Stimulated activated CD4-positive, alpha-beta T cell treated with anti-CD3 and anti-CD28 coated beads, Interleukin-12 subunit alpha, Interleukin-12 subunit beta, amount 100 ng/mL, for 48 hours (primary cell): ENCODE measurements around the gene C4orf36.

Source experiments
- DNase-seq, 3 donors: peaks; one replicate each; pipeline ENCODE4 v3.0.0-alpha.2; 2020; ENCODE audit warnings: low read depth in 2 of 3, low spot score in 1 of 3

C4orf36 gene

GRCh38 chr4:86891762-86892635, at the start of gene C4orf36:
Gene C4orf36 (minus strand): TSS chr4:86892422. CDS start chr4:86891520, 902 bp downstream.
- DNase-seq = peak in 2 of 3 donors; percentile 13 to 16

DNA sequence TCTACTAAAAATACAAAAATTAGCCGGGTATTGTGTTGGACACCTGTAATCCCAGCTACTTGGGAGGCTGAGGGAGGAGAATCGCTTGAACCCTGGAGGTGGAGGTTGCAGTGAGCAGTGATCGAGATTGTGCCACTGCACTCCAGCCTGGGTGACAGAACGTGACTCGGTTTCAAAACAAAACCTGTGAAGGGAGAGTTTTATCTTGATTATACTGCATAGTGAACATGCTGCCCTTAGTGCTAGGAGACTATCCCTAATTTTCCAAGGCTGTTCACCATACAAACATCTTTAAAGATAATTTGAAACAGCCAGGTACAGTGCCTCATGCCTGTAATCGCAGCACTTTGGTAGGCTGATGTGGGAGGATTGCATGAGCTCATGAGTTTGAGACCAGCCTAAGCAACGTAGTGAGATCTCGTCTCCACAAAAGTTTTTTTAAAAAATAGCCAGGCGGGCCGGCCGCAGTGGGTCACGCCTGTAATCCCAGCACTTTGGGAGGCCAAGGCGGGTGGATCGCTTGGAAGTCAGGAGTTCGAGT, 48.8 kb upstream of the C4orf36 start:
- no peak for DNase-seq

DNA sequence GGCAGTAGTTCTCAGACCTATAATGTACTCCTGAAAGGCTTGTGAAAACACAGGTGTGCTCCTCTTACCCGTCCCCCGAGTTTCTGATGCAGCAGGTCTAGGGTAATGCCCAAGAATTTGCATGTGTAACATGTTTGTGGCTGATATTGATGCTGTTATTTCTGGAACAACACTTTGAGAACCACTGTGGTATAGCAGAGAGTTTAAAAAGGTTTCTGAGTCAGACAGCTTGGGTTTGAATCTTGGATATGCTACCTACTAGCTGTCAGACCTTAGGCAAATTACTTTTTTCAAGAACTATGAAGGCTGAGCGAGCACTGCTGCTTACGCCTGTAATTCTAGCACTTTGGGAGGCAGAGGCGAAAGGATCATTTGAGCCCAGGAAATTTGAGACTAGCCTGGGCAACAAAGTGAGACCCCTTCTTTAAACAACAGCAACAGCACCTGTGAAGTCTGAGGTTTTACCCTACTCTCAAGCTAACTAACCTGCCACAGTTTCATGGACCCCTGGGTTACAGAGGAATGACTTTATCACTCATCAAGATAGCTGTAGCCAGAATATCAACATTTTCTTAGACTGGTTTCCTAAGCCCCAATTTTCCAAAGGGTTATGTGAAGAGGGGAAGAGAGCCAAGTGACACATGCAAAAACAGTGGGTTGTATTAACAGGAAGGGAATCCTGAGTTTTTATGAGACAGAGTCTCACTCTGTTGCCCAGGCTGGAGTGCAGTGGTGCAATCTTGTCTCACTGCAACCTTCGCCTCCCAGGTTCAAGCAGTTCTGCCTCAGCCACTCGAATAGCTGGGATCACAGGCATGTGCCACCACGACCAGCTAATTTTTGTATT, 47.7 kb upstream of the C4orf36 start:
- DNase-seq = peak in 1 of 3 donors; percentile 30

- no peak for DNase-seq
Observed at GRCh38 chr4:86938771-86939520, 46.7 kb upstream of the C4orf36 start.

DNA sequence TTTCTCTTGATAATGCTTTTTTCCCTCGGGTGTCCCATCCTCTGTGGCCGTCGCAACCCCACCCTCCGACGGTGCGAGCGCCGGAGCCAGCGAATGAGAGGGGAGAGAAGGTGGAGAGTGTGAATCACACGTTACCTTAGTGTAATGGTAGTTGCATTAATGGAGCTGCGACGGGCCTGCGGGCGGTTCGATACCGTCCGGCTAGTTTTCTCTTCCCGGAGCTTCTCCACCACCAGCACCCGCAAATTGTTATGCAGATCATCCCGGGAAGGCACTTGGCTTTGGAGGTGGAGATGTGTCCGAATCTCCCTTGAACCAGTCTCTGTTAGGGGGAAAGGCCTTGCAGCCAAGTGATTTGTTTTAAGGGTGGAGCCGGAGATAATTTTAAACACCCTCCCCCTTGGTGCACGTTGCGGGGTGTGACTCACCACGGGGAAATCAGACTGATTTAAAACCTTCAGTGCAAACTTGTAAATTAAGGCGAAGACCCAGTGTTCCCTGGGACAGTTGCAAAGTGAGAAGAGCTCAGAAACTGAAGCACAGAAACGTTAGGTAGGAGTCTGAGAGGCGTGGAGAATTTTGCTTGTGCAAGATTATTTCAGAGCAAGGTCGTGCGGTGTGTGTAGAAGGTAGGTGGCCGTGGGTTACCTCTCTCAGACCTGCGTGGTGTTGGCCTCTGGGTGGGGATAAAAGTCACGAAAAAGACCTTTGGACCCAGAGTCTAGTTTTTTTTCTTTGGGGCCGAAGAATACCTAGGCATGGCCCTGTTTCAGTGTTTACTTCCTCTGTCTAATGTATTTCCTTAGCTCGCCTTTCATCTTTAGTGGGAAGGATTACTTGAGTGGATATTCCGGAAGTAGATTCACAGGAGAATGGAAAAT, 43.9 kb upstream of the C4orf36 start:
- peak; percentile 63 to 70 (median 63) for DNase-seq

DNA sequence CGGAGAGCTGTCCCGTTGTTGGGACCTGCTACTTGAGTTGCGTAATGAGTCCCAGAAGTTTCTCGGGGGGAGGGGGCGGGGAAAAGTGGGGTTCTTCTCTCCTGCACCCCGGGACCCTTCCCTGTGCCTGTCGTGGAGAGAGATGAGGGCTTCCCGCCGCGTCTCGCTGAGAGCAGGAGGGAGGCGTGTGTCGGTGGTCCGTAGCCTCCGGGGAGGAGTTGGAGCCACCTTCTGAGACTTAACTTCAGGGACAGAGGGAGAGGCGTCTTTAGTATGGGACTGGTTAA, 43.3 kb upstream of the C4orf36 start:
- DNase-seq = peak in 1 of 3 donors; percentile 19

DNA sequence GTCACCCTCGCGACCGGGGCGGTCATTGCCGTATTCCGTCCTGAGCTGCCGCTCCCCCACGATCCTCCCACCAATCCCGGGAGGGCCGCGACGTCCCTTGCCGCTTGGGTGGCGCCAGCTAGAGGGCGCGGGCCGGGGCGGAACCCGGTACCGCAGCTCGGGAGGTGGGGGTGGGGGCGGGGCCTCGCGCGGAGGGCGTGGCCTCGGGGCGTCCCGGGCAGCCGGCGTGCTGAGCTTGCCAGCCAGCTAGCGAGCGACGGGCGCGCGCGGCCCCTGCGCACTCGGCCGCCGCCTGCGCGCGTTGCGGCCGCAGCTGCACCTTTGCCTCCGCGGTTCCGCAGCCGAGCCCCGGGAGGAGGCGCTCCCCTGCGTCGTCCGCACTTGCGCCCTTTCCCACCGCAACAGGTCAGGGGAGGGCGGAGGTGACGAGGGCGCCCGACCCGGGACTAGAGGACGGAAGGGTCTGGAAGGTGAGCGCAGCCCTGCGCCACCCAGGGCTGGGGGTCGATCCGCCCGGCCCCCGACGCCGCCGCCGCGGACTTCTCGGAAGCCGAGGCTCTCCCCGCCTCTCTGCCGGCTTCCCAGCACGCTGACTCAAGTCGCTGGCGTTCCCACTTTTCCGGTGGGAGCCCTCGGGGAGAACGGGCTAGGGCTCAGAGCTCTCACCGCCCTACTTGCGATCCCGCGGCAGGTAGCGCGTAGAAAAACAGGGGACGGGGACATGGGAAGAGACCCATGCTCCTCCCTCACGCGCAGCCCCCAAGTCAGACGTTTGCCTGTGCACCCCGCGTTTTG, 42.7 kb upstream of the C4orf36 start, which contains the start of gene AFF1:
Gene AFF1 (plus strand): TSS at position 241 of the 795 bp plus-strand sequence. CDS start 13,523 bp downstream, outside the sequence.
- peak; percentile 73 to 87 (median 84) for DNase-seq

DNA sequence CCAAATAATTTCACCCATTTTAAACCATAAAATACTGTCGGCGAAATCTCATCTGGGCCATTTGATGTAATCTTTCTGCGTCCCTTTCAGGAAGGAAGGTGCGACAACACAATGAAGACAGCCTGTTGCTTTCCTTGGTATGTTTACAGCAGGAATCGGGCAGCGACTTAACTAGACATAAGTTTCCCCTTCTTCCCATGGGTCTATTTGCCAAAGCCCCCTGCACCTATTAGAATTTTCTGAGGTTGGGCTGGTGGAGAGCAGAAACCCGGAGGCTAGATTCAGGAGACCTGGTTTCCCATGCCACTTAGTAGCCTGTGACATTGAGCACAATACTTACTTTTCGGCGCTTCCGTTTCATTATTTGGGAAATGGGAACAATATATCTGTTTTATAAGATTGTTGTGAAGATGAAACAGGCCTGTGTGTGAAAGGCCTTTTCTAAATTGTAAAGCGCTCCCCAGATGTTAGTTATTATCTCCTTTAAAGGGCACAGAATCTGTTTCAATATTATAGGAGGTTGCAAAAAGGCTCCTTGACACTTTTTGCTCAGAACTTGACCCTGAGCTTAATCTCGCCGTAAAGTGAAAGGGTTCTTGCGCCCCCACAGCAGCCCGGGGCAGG, 42.0 kb upstream of the C4orf36 start:
- DNase-seq = no peak

- DNase-seq = no peak
Observed at GRCh38 chr4:86928400-86929255, 36.4 kb upstream of the C4orf36 start.

- peak in 2 of 3 donors; percentile 13 to 25 for DNase-seq
Observed at GRCh38 chr4:86927843-86928395, 35.7 kb upstream of the C4orf36 start.

DNA sequence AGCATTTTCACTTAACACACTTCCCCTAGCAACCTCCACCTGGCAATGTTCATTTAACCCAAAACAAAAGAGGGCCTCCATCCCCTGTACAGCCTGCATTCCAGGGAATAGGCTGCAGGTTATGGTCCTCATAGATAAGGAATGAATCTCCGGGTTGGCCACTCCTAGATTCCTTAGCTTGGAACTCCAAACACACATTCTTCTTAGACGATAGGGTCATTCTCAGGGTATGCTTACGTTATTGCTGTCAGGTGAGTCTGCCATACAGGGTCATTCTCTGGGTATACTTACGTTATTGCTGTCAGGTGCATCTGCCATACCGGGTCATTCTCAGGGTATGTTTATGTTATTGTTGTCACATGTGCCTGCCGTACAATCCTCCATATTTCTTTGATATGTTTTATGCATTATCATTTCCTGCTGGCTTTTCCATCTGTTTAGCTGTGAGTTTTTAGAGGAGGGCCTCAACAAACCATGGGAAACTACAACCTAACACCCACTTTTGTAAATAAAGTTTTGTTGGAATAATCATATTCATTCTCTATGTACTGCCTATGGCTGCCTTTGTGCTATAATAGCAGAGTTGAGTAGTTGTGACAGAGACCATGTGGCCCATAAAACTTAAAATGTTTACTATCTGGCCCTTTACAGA, 34.3 kb upstream of the C4orf36 start:
- no peak for DNase-seq

- no peak for DNase-seq
Observed at GRCh38 chr4:86924811-86925210, 32.6 kb upstream of the C4orf36 start.

- DNase-seq = no peak
Observed at GRCh38 chr4:86921608-86922252, 29.5 kb upstream of the C4orf36 start.

GRCh38 chr4:86919561-86920223, 27.5 kb upstream of the C4orf36 start:
- DNase-seq = no peak

DNA sequence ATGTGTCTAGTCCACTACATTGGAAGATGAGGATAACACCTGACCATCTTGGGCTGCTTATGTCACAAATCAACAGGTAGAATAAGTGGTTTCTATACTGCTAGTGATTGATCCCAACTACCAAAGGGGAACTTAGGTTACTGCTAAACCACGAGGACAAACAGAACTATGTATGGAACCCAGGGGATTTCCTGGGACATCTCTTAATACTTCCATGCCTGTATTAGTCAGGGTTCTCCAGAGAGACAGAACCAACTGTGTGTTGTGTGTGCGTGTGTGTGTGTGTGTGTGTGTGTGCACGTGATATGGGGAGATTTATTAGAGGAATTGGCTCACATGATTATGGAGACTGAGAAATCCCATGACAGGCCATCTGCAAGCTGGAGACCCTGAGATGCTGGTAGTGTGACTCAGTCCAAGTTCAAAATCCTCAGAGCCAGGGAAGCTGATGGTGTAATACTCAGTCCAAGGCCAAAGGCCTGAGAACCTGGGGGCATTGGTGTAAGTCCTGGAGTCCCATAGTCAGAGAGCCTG, 26.4 kb upstream of the C4orf36 start:
- no peak for DNase-seq
